NOMO-1 treated with DMSO at 0.1 percent for 48 hours (cell line): ENCODE measurements around the gene B2M.
"Not testable (repeated sequence)": the region's sequence is repeated elsewhere in the genome, so short reads cannot be mapped to it uniquely, and the experiment has no call there.

Experiments
- DNase-seq: peaks from one replicate; lab custom pipeline; 2025; ENCODE audit not compliant: unreplicated experiment; lab: John Stamatoyannopoulos, UW

Gene B2M

GRCh38 chr15:44697014-44697413, 14.3 kb upstream of the B2M start:
- no peak for DNase-seq

- DNase-seq: no peak
Observed at GRCh38 chr15:44698641-44699040, 12.7 kb upstream of the B2M start.

GRCh38 chr15:44700676-44701075, 10.6 kb upstream of the B2M start:
- not testable (repeated sequence) for DNase-seq

- DNase-seq: no peak
Observed at GRCh38 chr15:44705986-44706385, 5.3 kb upstream of the B2M start.

- DNase-seq: no peak
Observed at GRCh38 chr15:44706401-44706800, 4.9 kb upstream of the B2M start.

GRCh38 chr15:44706946-44707636, 4.2 kb upstream of the B2M start:
- no peak for DNase-seq

- peak; percentile 86 for DNase-seq
Observed at GRCh38 chr15:44710236-44711095, 851 bp upstream of the B2M start.

- DNase-seq: peak; percentile 47
Observed at GRCh38 chr15:44711743-44712345, 527 bp downstream of the B2M start.

- peak; percentile 83 for DNase-seq
Observed at GRCh38 chr15:44712346-44713005, 1.2 kb downstream of the B2M start.

- peak; percentile 29 for DNase-seq
Observed at GRCh38 chr15:44713006-44713966, 2.0 kb downstream of the B2M start.

GRCh38 chr15:44715142-44715796, 4.0 kb downstream of the B2M start:
- no peak for DNase-seq

- no peak for DNase-seq
Observed at GRCh38 chr15:44715797-44716334, 4.5 kb downstream of the B2M start.

GRCh38 chr15:44716983-44717602, 5.8 kb downstream of the B2M start:
- no peak for DNase-seq

- DNase-seq: no peak
Observed at GRCh38 chr15:44718180-44718926, 7.0 kb downstream of the B2M start.

GRCh38 chr15:44718927-44719292, 7.6 kb downstream of the B2M start:
- no peak for DNase-seq

GRCh38 chr15:44719293-44719999, 8.1 kb downstream of the B2M start:
- no peak for DNase-seq

- not testable (repeated sequence) for DNase-seq
Observed at GRCh38 chr15:44720000-44720435, 8.7 kb downstream of the B2M start.
